ENCODE data around the gene PPM1B. TPM values are rescaled to one million over a fixed set of nuclear protein-coding genes. Genes with fewer than 3 reads are reported as not detected.

The PPM1B gene
- total RNA-seq, 1 experiment from 2014 or later = 49.1 TPM

GRCh38 chr2:44143701-44144100 lies 25.0 kb upstream of the PPM1B start:
- intact Hi-C loops (cut with micrococcal nuclease) = no loop called here
- no TSS peak for BruUV-seq (replicated peaks)
- Mint-ChIP-seq H3K36me3 (ENCODE audit: insufficient read depth, unreplicated experiment) (no peaks in the 10 kb centered on the region), H3K27me3 (ENCODE audit: insufficient read depth, unreplicated experiment) (peaks cover 14% of the 10 kb centered on the region), H3K4me1 (ENCODE audit: insufficient read depth, unreplicated experiment) (no peaks in the 10 kb centered on the region), H3K4me3 (ENCODE audit: unreplicated experiment) (no peak overlapping the region), H3K9me3 (ENCODE audit: unreplicated experiment) (no peaks in the 10 kb centered on the region), H3K27ac (ENCODE audit: low read depth, unreplicated experiment) (no peak overlapping the region)
- no peak for TF ChIP-seq CTCF (IDR thresholded peaks at IDR 0.05; ENCODE audit: unreplicated experiment)
- POLR2A ChIA-PET = interaction anchor here (0.6 to 1.2 kb wide), 3 partner anchors 13 to 89 kb away, joined by 3 to 4 read pairs (median 3); no protein-coding TSS in a partner anchor
- CTCF ChIA-PET = no interaction called here
- DNase-seq (ENCODE audit: unreplicated experiment) = no peak

- no peak for TF ChIP-seq CTCF (IDR thresholded peaks at IDR 0.05; ENCODE audit: unreplicated experiment)
- intact Hi-C loops (cut with micrococcal nuclease) = no loop called here
- ChIA-PET POLR2A (no interaction called here), CTCF (no interaction called here)
- BruUV-seq (replicated peaks) = no TSS peak
- Mint-ChIP-seq H3K4me1 (ENCODE audit: insufficient read depth, unreplicated experiment) (no peaks in the 10 kb centered on the region), H3K27ac (ENCODE audit: low read depth, unreplicated experiment) (no peak overlapping the region), H3K4me3 (ENCODE audit: unreplicated experiment) (no peak overlapping the region), H3K9me3 (ENCODE audit: unreplicated experiment) (peaks cover 6% of the 10 kb centered on the region), H3K27me3 (ENCODE audit: insufficient read depth, unreplicated experiment) (peaks cover 14% of the 10 kb centered on the region), H3K36me3 (ENCODE audit: insufficient read depth, unreplicated experiment) (no peaks in the 10 kb centered on the region)
- no peak for DNase-seq (ENCODE audit: unreplicated experiment)
These were observed 19.7 kb upstream of the PPM1B start for GRCh38 chr2:44148999-44149398.

- no peaks in the 10 kb centered on the region for H3K4me1 Mint-ChIP-seq (ENCODE audit: insufficient read depth, unreplicated experiment)
- H3K9me3 Mint-ChIP-seq (ENCODE audit: unreplicated experiment) = peaks cover 6% of the 10 kb centered on the region
- H3K27me3 Mint-ChIP-seq (ENCODE audit: insufficient read depth, unreplicated experiment) = peaks cover 14% of the 10 kb centered on the region
- H3K36me3 Mint-ChIP-seq (ENCODE audit: insufficient read depth, unreplicated experiment) = no peaks in the 10 kb centered on the region
- ChIA-PET POLR2A (interaction anchor here (1.4 kb wide), 1 partner anchor 18 kb away, joined by 4 read pairs; the partner anchor contains the start of gene PPM1B), CTCF (interaction anchor here (0.5 to 0.7 kb wide), 3 partner anchors 31 to 908 kb away, joined by 3 read pairs; no protein-coding TSS in a partner anchor)
- no peak overlapping the region for H3K27ac Mint-ChIP-seq (ENCODE audit: low read depth, unreplicated experiment)
- DNase-seq (ENCODE audit: unreplicated experiment) = no peak
- no peak for TF ChIP-seq CTCF (IDR thresholded peaks at IDR 0.05; ENCODE audit: unreplicated experiment)
- no peak overlapping the region for H3K4me3 Mint-ChIP-seq (ENCODE audit: unreplicated experiment)
- intact Hi-C loops (cut with micrococcal nuclease) = no loop called here
- no TSS peak for BruUV-seq (replicated peaks)
These were observed 18.2 kb upstream of the PPM1B start for GRCh38 chr2:44150473-44150872.

DNA sequence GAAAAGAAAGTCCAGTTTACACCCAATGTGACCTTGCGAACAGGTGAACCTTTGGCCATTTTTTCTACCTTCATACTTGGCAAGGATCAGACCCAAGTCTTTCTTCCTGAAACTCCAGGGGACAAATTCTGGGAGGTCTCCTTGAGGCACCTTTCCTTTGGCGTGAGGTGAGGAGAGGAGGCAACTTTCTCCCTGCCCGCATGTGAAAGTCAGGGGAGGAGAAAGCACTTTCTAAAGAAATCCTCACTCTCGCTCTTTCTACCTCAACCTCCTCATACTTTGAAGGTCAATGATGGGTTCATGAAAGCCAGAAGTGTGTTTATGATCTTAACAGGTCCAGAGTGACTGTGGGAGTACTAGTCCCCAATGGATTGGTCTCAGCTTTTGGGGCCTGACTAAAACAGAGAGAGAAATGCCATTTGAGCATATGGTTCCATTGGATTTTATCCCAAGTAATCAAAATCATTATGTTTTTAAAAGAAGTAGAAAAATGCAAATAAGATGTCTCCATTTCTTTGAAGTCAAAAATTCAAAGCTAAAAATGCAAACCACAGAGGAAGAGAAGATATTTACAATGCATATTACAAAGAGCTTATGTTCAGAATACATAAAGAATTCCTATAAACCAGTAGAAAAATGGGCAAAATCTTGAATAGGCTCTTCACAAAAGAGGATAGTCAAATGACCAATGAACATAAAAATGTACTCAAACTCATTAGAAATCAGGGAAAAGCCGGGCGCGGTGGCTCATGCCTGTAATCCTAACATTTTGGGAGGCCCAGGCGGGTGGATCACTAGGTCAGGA lies 15.6 kb upstream of the PPM1B start:
- Mint-ChIP-seq H3K9me3 (ENCODE audit: unreplicated experiment) (peaks cover 6% of the 10 kb centered on the region), H3K36me3 (ENCODE audit: insufficient read depth, unreplicated experiment) (no peaks in the 10 kb centered on the region), H3K27me3 (ENCODE audit: insufficient read depth, unreplicated experiment) (peaks cover 14% of the 10 kb centered on the region), H3K4me3 (ENCODE audit: unreplicated experiment) (no peak overlapping the region), H3K27ac (ENCODE audit: low read depth, unreplicated experiment) (no peak overlapping the region), H3K4me1 (ENCODE audit: insufficient read depth, unreplicated experiment) (no peaks in the 10 kb centered on the region)
- ChIA-PET POLR2A (interaction anchor here (0.7 kb wide), 1 partner anchor 15 kb away, joined by 3 read pairs; no protein-coding TSS in a partner anchor), CTCF (no interaction called here)
- TF ChIP-seq CTCF (IDR thresholded peaks at IDR 0.05; ENCODE audit: unreplicated experiment) = no peak
- intact Hi-C loops (cut with micrococcal nuclease) = no loop called here
- no TSS peak for BruUV-seq (replicated peaks)
- DNase-seq (ENCODE audit: unreplicated experiment) = no peak

Measured in MCF 10A (cell line).